Neural progenitor cell (in vitro differentiated cells): ENCODE results near the gene ZNF512B. TPM values are rescaled to one million over a fixed set of nuclear protein-coding genes. Genes with fewer than 3 reads are reported as not detected.

Experiments
- DNase-seq: peaks from one replicate; pipeline ENCODE4 v3.0.0-alpha.2; 2016; ENCODE audit warnings: low spot score
- H2AFZ ChIP-seq: fragments of 200-600 bp; sonication (generic); replicated peaks from 2 replicates; pipeline ENCODE4 v1.6.1; 2016; ENCODE audit warnings: antibody characterized with exemption
- H3F3A ChIP-seq: fragments of 200-600 bp; sonication (generic); 2 replicates; pipeline ENCODE4 v1.6.1; 2016; ENCODE audit warnings: antibody characterized with exemption, low read depth
- H3K27ac ChIP-seq: fragments of 200-600 bp; sonication (generic); 2 replicates; pipeline ENCODE4 v1.5.1; 2016; ENCODE audit warnings: mild to moderate bottlenecking
- H3K27me3 ChIP-seq: fragments of 200-600 bp; sonication (generic); 2 replicates; pipeline ENCODE4 v1.6.1; 2016; ENCODE audit warnings: mild to moderate bottlenecking, moderate library complexity
- H3K36me3 ChIP-seq: fragments of 200-600 bp; sonication (generic); 2 replicates; pipeline ENCODE4 v1.5.1; 2016
- H3K4me1 ChIP-seq: fragments of 200-600 bp; sonication (generic); 2 replicates; pipeline ENCODE4 v1.6.1; 2016; ENCODE audit warnings: mixed run types
- H3K4me2 ChIP-seq: fragments of 200-600 bp; sonication (generic); 2 replicates; pipeline ENCODE4 v1.6.1; 2016
- H3K4me3 ChIP-seq: fragments of 200-600 bp; sonication (generic); 2 replicates; pipeline ENCODE4 v1.5.1; 2016
- H3K79me2 ChIP-seq: fragments of 200-600 bp; sonication (generic); 2 replicates; pipeline ENCODE4 v1.6.1; 2016; ENCODE audit warnings: low read depth
- H3K9ac ChIP-seq: fragments of 200-600 bp; sonication (generic); 2 replicates; pipeline ENCODE4 v1.6.1; 2016
- H3K9me3 ChIP-seq: fragments of 200-600 bp; sonication (generic); 2 replicates; pipeline ENCODE4 v1.5.1; 2016; ENCODE audit warnings: low read depth
- H4K20me1 ChIP-seq: fragments of 200-600 bp; sonication (generic); 2 replicates; pipeline ENCODE4 v1.6.1; 2016; ENCODE audit warnings: low read depth
- H3K27ac Mint-ChIP-seq: 3 replicates; pipeline ENCODE4 v1.8.0; 2021; ENCODE audit warnings: mixed read lengths
- H3K27me3 Mint-ChIP-seq: 2 replicates; pipeline ENCODE4 v1.8.0; 2022; ENCODE audit warnings: low read depth, mild to moderate bottlenecking, inconsistent platforms, moderate library complexity, mixed read lengths; ENCODE audit not compliant: insufficient read depth
- H3K36me3 Mint-ChIP-seq: 3 replicates; pipeline ENCODE4 v1.8.0; 2021; ENCODE audit warnings: mixed read lengths
- H3K4me1 Mint-ChIP-seq: 3 replicates; pipeline ENCODE4 v1.8.0; 2021; ENCODE audit warnings: mixed read lengths
- H3K4me3 Mint-ChIP-seq: 3 replicates; pipeline ENCODE4 v1.8.0; 2021; ENCODE audit warnings: mild to moderate bottlenecking, moderate library complexity, mixed read lengths
- H3K9me3 Mint-ChIP-seq: 3 replicates; pipeline ENCODE4 v1.8.0; 2020; ENCODE audit warnings: mixed read lengths
- EZH2 ChIP-seq: fragments of 200-600 bp; sonication (generic); IDR thresholded peaks from 2 replicates; pipeline ENCODE4 v1.6.1; 2017; ENCODE audit warnings: antibody characterized with exemption, mild to moderate bottlenecking, moderate library complexity
- EZH2phosphoT487 ChIP-seq: fragments of 200-600 bp; sonication (generic); IDR thresholded peaks from 2 replicates; pipeline ENCODE4 v1.6.1; 2017; ENCODE audit warnings: antibody characterized with exemption
- total RNA-seq: library from RNA; depleted of rRNA; stranded (reverse); fragments of >200 nt; gene quantifications from 2 replicates; pipeline ENCODE4 v1.2.3, GENCODE V29; 2015; ENCODE audit warnings: low replicate concordance
- TF ChIP-seq, protein P1 (sequence below): fragments of 200-600 bp; sonication (generic); IDR thresholded peaks from 2 replicates; pipeline ENCODE4 v1.5.1; 2017; ENCODE audit warnings: antibody characterized with exemption, mild to moderate bottlenecking

Gene ZNF512B
- total RNA-seq, 1 donor from 2014 or later, result 2.9 TPM

DNA sequence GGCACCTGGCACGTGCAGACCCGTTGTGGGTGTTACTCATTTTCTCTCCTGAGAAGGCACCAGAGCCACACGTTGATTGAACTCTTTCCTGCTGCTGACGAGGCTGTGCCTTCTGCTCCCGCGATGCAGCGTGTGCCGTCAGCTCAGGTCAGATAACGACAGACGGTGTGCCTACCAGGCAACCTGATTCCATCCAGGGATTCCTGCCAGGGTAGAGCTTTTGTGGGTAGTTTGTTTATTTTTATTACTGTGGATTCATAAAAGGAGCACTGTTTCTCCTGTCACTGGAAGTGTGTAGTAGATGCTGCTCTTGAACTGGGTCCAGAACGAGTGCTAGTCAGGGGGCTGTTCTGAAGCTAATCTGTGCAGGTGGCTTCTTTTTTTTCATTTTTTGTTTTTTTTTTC is 31.9 kb upstream of the ZNF512B start:
- peaks cover 28% of the 10 kb centered on the region for H4K20me1 ChIP-seq
- peaks cover 5% of the 10 kb centered on the region for H3K36me3 ChIP-seq
- no peak overlapping the region for H3K4me2 ChIP-seq
- DNase-seq, result no peak
- H3K9me3 ChIP-seq, result no peaks in the 10 kb centered on the region
- no peaks in the 10 kb centered on the region for H3K27me3 ChIP-seq
- no peaks in the 10 kb centered on the region for H3K79me2 ChIP-seq
- no peak overlapping the region for H3K27ac ChIP-seq
- H2AFZ ChIP-seq, result no peak overlapping the region
- TF ChIP-seq, protein P1, sequence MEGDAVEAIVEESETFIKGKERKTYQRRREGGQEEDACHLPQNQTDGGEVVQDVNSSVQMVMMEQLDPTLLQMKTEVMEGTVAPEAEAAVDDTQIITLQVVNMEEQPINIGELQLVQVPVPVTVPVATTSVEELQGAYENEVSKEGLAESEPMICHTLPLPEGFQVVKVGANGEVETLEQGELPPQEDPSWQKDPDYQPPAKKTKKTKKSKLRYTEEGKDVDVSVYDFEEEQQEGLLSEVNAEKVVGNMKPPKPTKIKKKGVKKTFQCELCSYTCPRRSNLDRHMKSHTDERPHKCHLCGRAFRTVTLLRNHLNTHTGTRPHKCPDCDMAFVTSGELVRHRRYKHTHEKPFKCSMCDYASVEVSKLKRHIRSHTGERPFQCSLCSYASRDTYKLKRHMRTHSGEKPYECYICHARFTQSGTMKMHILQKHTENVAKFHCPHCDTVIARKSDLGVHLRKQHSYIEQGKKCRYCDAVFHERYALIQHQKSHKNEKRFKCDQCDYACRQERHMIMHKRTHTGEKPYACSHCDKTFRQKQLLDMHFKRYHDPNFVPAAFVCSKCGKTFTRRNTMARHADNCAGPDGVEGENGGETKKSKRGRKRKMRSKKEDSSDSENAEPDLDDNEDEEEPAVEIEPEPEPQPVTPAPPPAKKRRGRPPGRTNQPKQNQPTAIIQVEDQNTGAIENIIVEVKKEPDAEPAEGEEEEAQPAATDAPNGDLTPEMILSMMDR, result no peak
- TF ChIP-seq EZH2, result no peak
- TF ChIP-seq EZH2phosphoT487, result no peak
- peaks cover 3% of the 10 kb centered on the region for H3K27me3 Mint-ChIP-seq
- peaks cover 30% of the 10 kb centered on the region for H3K36me3 Mint-ChIP-seq
- H3F3A ChIP-seq, result peaks cover 13% of the 10 kb centered on the region
- no peaks in the 10 kb centered on the region for H3K4me1 ChIP-seq
- H3K27ac Mint-ChIP-seq, result no peak overlapping the region
- H3K9me3 Mint-ChIP-seq, result no peaks in the 10 kb centered on the region
- H3K4me3 ChIP-seq, result no peak overlapping the region
- H3K4me1 Mint-ChIP-seq, result no peaks in the 10 kb centered on the region
- H3K4me3 Mint-ChIP-seq, result no peak overlapping the region
- no peak overlapping the region for H3K9ac ChIP-seq

DNA sequence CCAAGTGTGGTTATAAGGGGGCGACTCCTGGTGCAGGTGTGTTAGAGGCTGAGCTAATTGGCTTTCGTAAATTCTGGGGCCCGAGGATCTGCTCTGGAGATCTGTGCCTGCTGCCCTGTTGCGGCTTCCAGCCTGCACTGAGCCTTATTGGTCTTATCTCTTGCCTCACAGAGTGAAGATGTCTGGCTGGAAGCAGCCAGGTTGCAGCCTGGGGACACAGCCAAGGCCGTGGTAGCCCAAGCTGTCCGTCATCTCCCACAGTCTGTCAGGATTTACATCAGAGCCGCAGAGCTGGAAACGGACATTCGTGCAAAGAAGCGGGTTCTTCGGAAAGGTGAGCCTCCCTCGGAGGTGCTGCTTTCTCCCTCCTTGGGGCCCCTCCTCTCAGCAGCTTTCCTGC is 31.2 kb upstream of the ZNF512B start:
- TF ChIP-seq EZH2phosphoT487 (no peak), EZH2 (no peak)
- TF ChIP-seq, protein P1, result no peak
- peaks cover 8% of the 10 kb centered on the region for H3K36me3 ChIP-seq
- H3K4me1 ChIP-seq, result no peaks in the 10 kb centered on the region
- H3K79me2 ChIP-seq, result no peaks in the 10 kb centered on the region
- Mint-ChIP-seq H3K9me3 (no peaks in the 10 kb centered on the region), H3K4me3 (no peak overlapping the region), H3K27me3 (peaks cover 3% of the 10 kb centered on the region), H3K27ac (no peak overlapping the region), H3K4me1 (no peaks in the 10 kb centered on the region), H3K36me3 (peaks cover 28% of the 10 kb centered on the region)
- no peak overlapping the region for H3K27ac ChIP-seq
- H3K27me3 ChIP-seq, result no peaks in the 10 kb centered on the region
- H3K4me2 ChIP-seq, result no peak overlapping the region
- H3K9me3 ChIP-seq, result no peaks in the 10 kb centered on the region
- H3K9ac ChIP-seq, result no peak overlapping the region
- DNase-seq, result no peak
- H2AFZ ChIP-seq, result no peak overlapping the region
- peaks cover 25% of the 10 kb centered on the region for H4K20me1 ChIP-seq
- H3F3A ChIP-seq, result peaks cover 13% of the 10 kb centered on the region
- H3K4me3 ChIP-seq, result no peak overlapping the region

DNA sequence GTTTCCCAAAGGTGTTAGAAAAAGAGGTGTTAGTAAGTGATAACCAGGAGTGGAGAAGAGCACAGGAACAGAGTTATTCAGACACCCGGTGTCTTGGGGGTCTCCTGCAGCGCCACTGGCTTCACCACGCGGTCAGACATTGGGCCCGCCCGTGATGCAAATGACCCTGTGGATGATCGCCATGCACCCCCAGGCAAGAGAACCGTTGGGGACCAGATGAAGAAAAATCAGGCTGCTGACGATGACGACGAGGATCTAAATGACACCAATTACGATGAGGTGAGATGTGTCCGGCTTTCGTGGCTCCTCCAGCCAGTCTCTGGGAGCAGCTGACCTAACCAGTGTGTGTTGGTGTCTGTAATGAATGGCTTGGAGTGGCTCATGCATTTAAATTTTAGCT is 13.2 kb upstream of the ZNF512B start:
- H3K4me3 ChIP-seq, result no peak overlapping the region
- H3K36me3 ChIP-seq, result no peaks in the 10 kb centered on the region
- H3K27me3 Mint-ChIP-seq, result peaks cover 10% of the 10 kb centered on the region
- peaks cover 40% of the 10 kb centered on the region for H3F3A ChIP-seq
- no peak overlapping the region for H2AFZ ChIP-seq
- TF ChIP-seq EZH2, result no peak
- no peak for TF ChIP-seq EZH2phosphoT487
- TF ChIP-seq, protein P1, result no peak
- H3K9ac ChIP-seq, result no peak overlapping the region
- H3K4me3 Mint-ChIP-seq, result peak overlapping the region; percentile 61
- H3K9me3 Mint-ChIP-seq, result no peaks in the 10 kb centered on the region
- H3K27ac ChIP-seq, result no peak overlapping the region
- H3K9me3 ChIP-seq, result no peaks in the 10 kb centered on the region
- H3K79me2 ChIP-seq, result peaks cover 35% of the 10 kb centered on the region
- peaks cover 28% of the 10 kb centered on the region for H3K4me1 Mint-ChIP-seq
- DNase-seq, result no peak
- H4K20me1 ChIP-seq, result peaks cover 25% of the 10 kb centered on the region
- peaks cover 7% of the 10 kb centered on the region for H3K27me3 ChIP-seq
- H3K4me2 ChIP-seq, result no peak overlapping the region
- peaks cover 18% of the 10 kb centered on the region for H3K4me1 ChIP-seq
- peak overlapping the region; percentile 26 for H3K27ac Mint-ChIP-seq
- H3K36me3 Mint-ChIP-seq, result peaks cover 21% of the 10 kb centered on the region
